AG09309 (cell line): ENCODE results near the gene CDC42BPA.

Experiments
- DNase-seq: peaks from one replicate; pipeline ENCODE4 v3.0.0-alpha.2; 2010; ENCODE audit warnings: low read depth
- H3K4me3 ChIP-seq: 2 replicates; pipeline ENCODE4 v1.5.1; 2011; ENCODE audit warnings: mild to moderate bottlenecking, low read depth, low read length, moderate library complexity; ENCODE audit not compliant: control insufficient read depth
- CTCF ChIP-seq: IDR thresholded peaks from 2 replicates; pipeline ENCODE4 v1.5.1; 2011; ENCODE audit warnings: mild to moderate bottlenecking, low read depth, low read length, inconsistent platforms; ENCODE audit not compliant: insufficient read depth, control insufficient read depth; ENCODE audit errors: missing control alignments

CDC42BPA gene

GRCh38 chr1:227192163-227192562 is 126.1 kb downstream of the CDC42BPA start:
- no peak for TF ChIP-seq CTCF
- DNase-seq = peak; percentile 89
- H3K4me3 ChIP-seq = no peak overlapping the region

GRCh38 chr1:227191607-227192006 is 126.7 kb downstream of the CDC42BPA start:
- no peak for TF ChIP-seq CTCF
- H3K4me3 ChIP-seq = no peak overlapping the region
- DNase-seq = no peak

GRCh38 chr1:227190321-227190720 is 128.0 kb downstream of the CDC42BPA start:
- no peak overlapping the region for H3K4me3 ChIP-seq
- TF ChIP-seq CTCF = no peak
- DNase-seq = no peak

GRCh38 chr1:227185291-227185690 is 133.0 kb downstream of the CDC42BPA start:
- H3K4me3 ChIP-seq = no peak overlapping the region
- TF ChIP-seq CTCF = no peak
- no peak for DNase-seq

- no peak for TF ChIP-seq CTCF
- DNase-seq = no peak
- no peak overlapping the region for H3K4me3 ChIP-seq
Measured at GRCh38 chr1:227182012-227182411, 136.3 kb downstream of the CDC42BPA start.

- H3K4me3 ChIP-seq = no peak overlapping the region
- no peak for TF ChIP-seq CTCF
- DNase-seq = no peak
Measured at GRCh38 chr1:227175611-227176010, 142.7 kb downstream of the CDC42BPA start.

GRCh38 chr1:227174164-227174563 is 144.1 kb downstream of the CDC42BPA start:
- no peak overlapping the region for H3K4me3 ChIP-seq
- peak; percentile 53 for DNase-seq
- TF ChIP-seq CTCF = no peak
